ENCODE measurements around the gene MYO5C.
"Not testable (repeated sequence)": the region's sequence is repeated elsewhere in the genome, so short reads cannot be mapped to it uniquely, and the experiment has no call there.

MYO5C gene

GRCh38 chr15:52251144-52251860 lies 44.3 kb downstream of the MYO5C start:
- no peak for DNase-seq

DNA sequence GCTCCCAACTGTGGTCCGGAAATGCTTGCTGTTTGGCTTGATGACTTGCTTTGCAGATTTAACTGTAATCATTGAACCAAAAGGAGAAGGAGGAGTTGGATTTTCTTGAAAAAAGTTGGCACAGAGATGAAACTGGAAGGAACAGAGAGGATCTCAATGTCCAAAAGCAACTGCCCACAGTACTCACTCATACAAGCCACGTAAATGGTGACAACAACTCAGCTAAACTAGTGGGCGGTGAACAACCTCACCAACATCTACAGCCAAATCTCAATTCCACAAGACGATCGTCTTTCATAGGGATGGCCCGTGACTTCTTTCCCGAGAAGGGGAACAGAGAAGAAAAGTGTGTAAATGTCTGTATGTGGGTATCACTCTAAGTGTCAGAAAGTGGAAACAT lies 48.1 kb downstream of the MYO5C start:
- no peak for DNase-seq

DNA sequence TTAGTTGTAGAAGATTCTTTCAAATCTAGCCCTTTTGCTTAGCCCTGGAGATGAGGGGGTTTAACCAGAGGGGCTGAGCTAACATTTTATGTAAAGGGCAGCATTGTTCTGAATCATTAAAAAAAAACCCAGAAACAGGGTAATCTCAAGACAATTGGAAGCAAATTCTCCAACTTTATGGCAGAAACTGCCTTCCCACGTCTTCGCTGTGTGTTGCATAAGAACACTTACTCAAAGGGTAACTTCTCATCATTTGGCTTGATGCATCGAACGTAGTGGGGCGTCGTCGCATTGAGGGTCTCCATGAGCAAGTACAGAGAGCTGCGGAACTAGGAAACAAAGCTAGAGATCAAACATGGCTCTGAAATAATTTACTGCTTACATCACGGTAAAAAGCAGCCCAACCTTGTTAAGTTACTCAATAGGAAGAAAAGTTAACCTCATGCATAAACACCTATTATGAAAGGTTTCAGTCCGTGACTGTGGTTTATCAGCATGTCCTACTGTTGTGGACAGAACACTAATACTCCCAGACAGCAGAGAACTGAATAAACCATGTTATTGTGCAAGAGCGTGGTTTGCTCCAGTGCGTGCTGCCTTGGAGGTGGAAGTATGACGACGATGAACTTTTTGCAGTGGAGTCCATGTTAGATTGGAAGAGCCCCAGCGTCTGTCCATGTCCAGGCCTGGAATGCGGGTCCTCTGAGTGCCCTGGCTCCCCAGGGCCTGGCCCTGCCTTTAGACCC lies 48.7 kb downstream of the MYO5C start:
- no peak for DNase-seq

- no peak for DNase-seq
Measured at GRCh38 chr15:52243697-52244555, 51.7 kb downstream of the MYO5C start.

DNA sequence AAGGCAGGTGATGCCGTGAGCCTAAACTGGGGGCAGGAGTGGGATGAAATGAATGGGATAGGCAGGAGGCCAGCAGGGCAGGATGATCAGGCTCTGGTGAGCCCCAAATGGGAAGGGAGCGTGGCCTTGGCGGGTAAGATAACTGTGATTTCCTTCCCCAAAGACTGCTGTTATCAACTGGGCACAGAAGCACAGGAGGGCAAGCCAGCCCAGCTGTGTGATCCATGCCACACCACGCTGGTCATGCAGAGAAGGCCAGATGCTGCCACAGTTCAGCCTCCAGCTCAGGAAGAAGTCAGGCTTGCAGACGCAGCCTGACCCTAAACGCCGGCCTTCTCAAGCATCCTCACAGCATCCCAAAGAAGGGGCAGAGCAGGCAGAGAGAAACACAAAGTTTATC lies 52.3 kb downstream of the MYO5C start:
- no peak for DNase-seq

DNA sequence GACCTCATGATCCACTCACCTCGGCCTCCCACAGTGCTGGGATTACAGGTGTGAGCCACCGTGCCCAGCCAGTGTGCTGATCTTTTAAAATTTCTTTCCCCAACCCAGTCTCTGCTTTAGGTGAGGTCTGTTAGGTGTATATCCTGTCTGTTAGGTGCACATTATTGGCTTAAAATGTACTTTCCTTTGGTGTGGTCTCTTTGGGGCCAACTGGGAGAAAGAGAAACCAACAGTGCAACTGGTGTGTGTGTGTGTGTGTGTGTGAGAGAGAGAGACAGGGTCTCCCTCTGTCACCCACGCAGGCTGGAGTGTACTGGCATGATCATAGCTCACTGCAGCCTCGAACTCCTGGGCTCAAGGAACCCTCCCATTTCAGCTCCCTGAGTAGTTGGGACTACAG lies 54.1 kb downstream of the MYO5C start:
- no peak for DNase-seq

- no peak for DNase-seq
Measured at GRCh38 chr15:52240166-52240565, 55.4 kb downstream of the MYO5C start.

GRCh38 chr15:52238989-52239525 lies 56.5 kb downstream of the MYO5C start:
- not testable (repeated sequence) for DNase-seq

GRCh38 chr15:52238149-52238548 lies 57.5 kb downstream of the MYO5C start:
- no peak for DNase-seq

GRCh38 chr15:52236013-52236412 lies 59.6 kb downstream of the MYO5C start:
- DNase-seq, result no peak

DNA sequence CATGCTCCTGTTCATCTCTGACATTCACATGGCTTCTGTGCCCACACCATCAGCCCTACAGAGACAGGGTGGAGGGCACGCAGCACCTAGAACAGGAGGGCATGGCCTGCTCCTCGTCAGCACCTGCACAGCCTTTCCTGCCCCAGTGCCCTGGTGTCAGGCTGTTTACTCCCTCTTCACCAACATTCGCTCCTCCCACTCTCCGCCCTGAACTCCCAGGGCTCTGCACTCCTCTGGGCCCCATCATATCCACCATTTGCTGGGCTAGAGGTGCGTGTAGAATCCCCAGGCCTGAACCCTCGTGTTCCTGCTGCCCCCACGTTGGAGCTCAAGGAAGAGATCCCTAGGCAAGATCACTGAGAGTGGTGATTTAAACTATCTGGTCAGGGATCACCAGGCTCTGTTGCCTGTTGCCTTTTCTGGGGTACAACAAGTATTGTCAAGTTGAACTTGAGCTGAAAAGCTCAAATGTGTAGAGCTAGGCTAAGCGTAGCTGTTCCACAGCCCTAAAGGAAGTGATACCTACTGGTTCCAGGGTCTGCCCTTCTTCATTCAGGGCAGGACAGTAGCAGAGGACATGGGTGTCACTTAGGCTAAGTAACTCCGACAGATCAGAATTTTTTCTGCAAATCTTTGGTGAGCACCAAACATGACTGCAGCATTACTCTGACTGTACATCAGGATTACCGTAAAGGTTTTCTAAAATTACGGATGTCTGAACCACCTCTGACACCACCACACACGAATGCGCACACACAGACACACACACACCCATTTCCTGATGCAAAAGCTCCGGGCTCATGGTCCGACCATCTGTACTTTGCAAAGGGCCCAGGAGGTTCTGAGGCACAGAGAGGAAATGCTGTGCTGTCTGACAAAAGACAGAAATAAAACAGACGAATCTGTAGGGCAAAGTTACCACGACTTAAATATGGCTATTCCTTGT lies 60.7 kb downstream of the MYO5C start:
- no peak for DNase-seq

GRCh38 chr15:52233405-52233804 lies 62.2 kb downstream of the MYO5C start:
- DNase-seq, result no peak

DNA sequence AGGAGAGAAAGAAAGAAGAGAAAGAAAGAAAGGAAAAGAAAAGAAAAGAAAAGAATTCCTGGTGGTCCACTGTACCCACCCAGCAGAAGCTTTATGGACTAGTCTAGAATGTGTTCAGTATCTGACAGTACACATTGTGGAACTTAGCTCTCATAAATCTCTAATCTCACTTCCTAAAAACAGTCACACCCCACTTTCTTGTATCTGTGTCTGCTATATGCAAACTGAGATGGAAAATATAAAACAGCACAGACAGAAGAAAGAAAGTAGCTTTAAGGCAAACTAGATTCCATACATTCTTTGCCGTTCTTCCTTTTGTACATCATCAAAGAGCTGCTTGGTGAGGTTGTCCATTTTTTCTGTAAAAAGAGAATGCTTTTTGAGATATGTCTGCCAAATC lies 63.3 kb downstream of the MYO5C start:
- no peak for DNase-seq

GRCh38 chr15:52230073-52230472 lies 65.5 kb downstream of the MYO5C start:
- no peak for DNase-seq

DNA sequence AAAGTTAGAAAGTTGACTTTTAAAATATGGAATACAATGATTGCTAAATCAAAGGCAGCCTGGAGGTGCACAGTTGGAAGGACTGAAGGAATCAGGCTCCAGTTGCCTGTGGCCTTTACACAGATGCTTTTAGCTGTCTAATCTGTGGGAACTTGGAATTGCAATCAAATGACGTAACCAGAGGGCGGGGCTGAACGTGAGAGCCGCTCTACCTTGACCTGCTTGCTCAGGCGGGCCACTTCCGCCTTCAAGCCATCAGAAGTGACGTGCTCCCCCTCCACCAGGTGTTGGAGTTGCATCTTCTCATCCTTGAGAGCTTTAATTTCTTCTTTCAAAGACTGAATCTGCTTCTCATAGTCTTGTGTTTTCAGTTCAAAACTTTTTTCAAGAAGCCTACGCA lies 66.7 kb downstream of the MYO5C start:
- no peak for DNase-seq

GRCh38 chr15:52227456-52227855 lies 68.1 kb downstream of the MYO5C start:
- DNase-seq, result peak in 39 of 56 donors; percentile 1 to 80 (median 25)

- no peak for DNase-seq
Measured at GRCh38 chr15:52225230-52225629, 70.4 kb downstream of the MYO5C start.

DNA sequence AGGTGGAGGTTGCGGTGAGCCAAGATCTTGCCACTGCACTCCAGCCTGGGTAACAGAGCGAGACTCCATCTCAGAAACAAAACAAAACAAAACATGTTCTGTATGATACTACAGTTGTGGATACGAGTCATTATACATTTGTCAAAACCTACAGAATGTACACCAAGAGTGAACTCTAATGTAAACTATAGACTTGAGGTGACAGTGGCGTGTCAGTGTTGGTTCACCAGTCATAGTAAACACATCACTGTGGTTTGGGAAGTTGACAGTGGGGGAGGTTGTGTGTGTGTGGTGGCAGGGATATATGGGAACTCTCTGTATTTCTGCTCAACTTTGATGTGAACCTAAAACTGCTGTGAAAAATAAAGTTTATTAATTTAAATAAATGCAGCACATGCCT lies 71.4 kb downstream of the MYO5C start:
- DNase-seq, result no peak

GRCh38 chr15:52221730-52222129 lies 73.9 kb downstream of the MYO5C start:
- no peak for DNase-seq

GRCh38 chr15:52220937-52221660 lies 74.5 kb downstream of the MYO5C start:
- no peak for DNase-seq

Data from nucleus accumbens (tissue), 56 donors.